Mucosa of rectum (tissue), 2 donors: ENCODE results near the gene PCDH9.
"Not testable (repeated sequence)": the region's sequence is repeated elsewhere in the genome, so short reads cannot be mapped to it uniquely, and the experiment has no call there.

Experiments used
- H3K27ac ChIP-seq, 2 donors: one replicate each; pipeline ENCODE4 v1.7.0; 2013; ENCODE audit warnings: inconsistent platforms in 2 of 2, low read depth in 2 of 2, low read length in 2 of 2
- H3K27me3 ChIP-seq, 2 donors: one replicate each; pipeline ENCODE4 v1.7.0; 2013; ENCODE audit warnings: low read length in 2 of 2; ENCODE audit not compliant: control insufficient read depth in 2 of 2, insufficient read depth in 2 of 2
- H3K36me3 ChIP-seq, 2 donors: one replicate each; pipeline ENCODE4 v1.7.0; 2013; ENCODE audit warnings: low read length in 2 of 2; ENCODE audit not compliant: control insufficient read depth in 2 of 2, insufficient read depth in 2 of 2
- H3K4me1 ChIP-seq, 2 donors: one replicate each; pipeline ENCODE4 v1.7.0; 2013; ENCODE audit warnings: low read length in 2 of 2, mild to moderate bottlenecking in 1 of 2; ENCODE audit not compliant: control insufficient read depth in 2 of 2, insufficient read depth in 2 of 2
- H3K4me3 ChIP-seq, 2 donors: one replicate each; pipeline ENCODE4 v1.7.0; 2013; ENCODE audit warnings: low read length in 2 of 2
- H3K9ac ChIP-seq, 2 donors: one replicate each; pipeline ENCODE4 v1.7.0; 2013; ENCODE audit warnings: low read length in 2 of 2, low read depth in 1 of 2, mild to moderate bottlenecking in 1 of 2
- H3K9me3 ChIP-seq, 2 donors: one replicate each; pipeline ENCODE4 v1.7.0; 2013; ENCODE audit warnings: low read length in 2 of 2; ENCODE audit not compliant: control insufficient read depth in 2 of 2
- donor health status: healthy.
- donor health status: Normal muscosa, but diverticular disease.

PCDH9 gene

GRCh38 chr13:66621906-66622447 lies 608.2 kb downstream of the PCDH9 start:
- not testable (repeated sequence) for H3K4me1 ChIP-seq, H3K36me3 ChIP-seq, H3K9ac ChIP-seq

GRCh38 chr13:66618702-66619101 lies 611.4 kb downstream of the PCDH9 start:
- Histone ChIP-seq H3K9ac (no peak overlapping the region), H3K4me1 (no peaks in the 10 kb centered on the region), H3K36me3 (no peaks in the 10 kb centered on the region), H3K4me3 (no peak overlapping the region), H3K9me3 (no peaks in the 10 kb centered on the region), H3K27me3 (no peaks in the 10 kb centered on the region), H3K27ac (no peak overlapping the region)

More at GRCh38 chr13:66621906-66622447, 608.2 kb downstream of the PCDH9 start:
- not testable (repeated sequence) for H3K27ac ChIP-seq, H3K9me3 ChIP-seq, H3K4me3 ChIP-seq, H3K27me3 ChIP-seq

- no peaks in the 10 kb centered on the region for H3K36me3 ChIP-seq
- H3K4me3 ChIP-seq: no peak overlapping the region
- no peak overlapping the region for H3K9ac ChIP-seq
- no peaks in the 10 kb centered on the region for H3K4me1 ChIP-seq
- H3K9me3 ChIP-seq: no peaks in the 10 kb centered on the region
- H3K27ac ChIP-seq: no peak overlapping the region
- H3K27me3 ChIP-seq: no peaks in the 10 kb centered on the region
Observed at GRCh38 chr13:66617786-66618185, 612.4 kb downstream of the PCDH9 start.

- Histone ChIP-seq H3K4me1 (no peaks in the 10 kb centered on the region), H3K27me3 (no peaks in the 10 kb centered on the region), H3K36me3 (no peaks in the 10 kb centered on the region), H3K4me3 (no peak overlapping the region), H3K9me3 (no peaks in the 10 kb centered on the region), H3K27ac (no peak overlapping the region), H3K9ac (no peak overlapping the region)
Observed at GRCh38 chr13:66612983-66613382, 617.2 kb downstream of the PCDH9 start.

GRCh38 chr13:66586489-66586888 lies 643.6 kb downstream of the PCDH9 start:
- Histone ChIP-seq H3K4me3 (no peak overlapping the region), H3K4me1 (no peaks in the 10 kb centered on the region), H3K9ac (no peak overlapping the region)

GRCh38 chr13:66585669-66586203 lies 644.4 kb downstream of the PCDH9 start:
- Histone ChIP-seq H3K4me3 (no peak overlapping the region), H3K27ac (no peak overlapping the region), H3K9me3 (no peaks in the 10 kb centered on the region), H3K36me3 (no peaks in the 10 kb centered on the region), H3K4me1 (no peaks in the 10 kb centered on the region), H3K9ac (no peak overlapping the region), H3K27me3 (no peaks in the 10 kb centered on the region)

More at GRCh38 chr13:66586489-66586888, 643.6 kb downstream of the PCDH9 start:
- no peaks in the 10 kb centered on the region for H3K9me3 ChIP-seq
- no peak overlapping the region for H3K27ac ChIP-seq
- no peaks in the 10 kb centered on the region for H3K36me3 ChIP-seq
- H3K27me3 ChIP-seq: no peaks in the 10 kb centered on the region

GRCh38 chr13:66581675-66582074 lies 648.5 kb downstream of the PCDH9 start:
- Histone ChIP-seq H3K27ac (no peak overlapping the region), H3K4me3 (no peak overlapping the region), H3K9me3 (no peaks in the 10 kb centered on the region), H3K9ac (no peak overlapping the region), H3K36me3 (no peaks in the 10 kb centered on the region), H3K27me3 (no peaks in the 10 kb centered on the region), H3K4me1 (no peaks in the 10 kb centered on the region)

- Histone ChIP-seq H3K36me3 (no peaks in the 10 kb centered on the region), H3K4me1 (no peaks in the 10 kb centered on the region), H3K9ac (no peak overlapping the region), H3K27me3 (no peaks in the 10 kb centered on the region), H3K9me3 (no peaks in the 10 kb centered on the region), H3K4me3 (no peak overlapping the region), H3K27ac (no peak overlapping the region)
Observed at GRCh38 chr13:66578305-66578704, 651.8 kb downstream of the PCDH9 start.

- Histone ChIP-seq H3K4me3 (no peak overlapping the region), H3K9ac (no peak overlapping the region), H3K9me3 (no peaks in the 10 kb centered on the region), H3K36me3 (no peaks in the 10 kb centered on the region), H3K27me3 (no peaks in the 10 kb centered on the region), H3K27ac (no peak overlapping the region), H3K4me1 (no peaks in the 10 kb centered on the region)
Observed at GRCh38 chr13:66577358-66577757, 652.8 kb downstream of the PCDH9 start.

GRCh38 chr13:66576381-66576780 lies 653.8 kb downstream of the PCDH9 start:
- no peaks in the 10 kb centered on the region for H3K9me3 ChIP-seq
- no peak overlapping the region for H3K4me3 ChIP-seq
- no peak overlapping the region for H3K27ac ChIP-seq
- no peaks in the 10 kb centered on the region for H3K27me3 ChIP-seq
- no peak overlapping the region for H3K9ac ChIP-seq
- H3K36me3 ChIP-seq: no peaks in the 10 kb centered on the region
- H3K4me1 ChIP-seq: no peaks in the 10 kb centered on the region

- no peak overlapping the region for H3K27ac ChIP-seq
- no peaks in the 10 kb centered on the region for H3K27me3 ChIP-seq
- H3K4me3 ChIP-seq: no peak overlapping the region
- no peaks in the 10 kb centered on the region for H3K4me1 ChIP-seq
- no peak overlapping the region for H3K9ac ChIP-seq
- H3K9me3 ChIP-seq: no peaks in the 10 kb centered on the region
- H3K36me3 ChIP-seq: no peaks in the 10 kb centered on the region
Observed at GRCh38 chr13:66574606-66575005, 655.5 kb downstream of the PCDH9 start.
